ENCODE data around the gene RAI14.
"Not testable (repeated sequence)": the region's sequence is repeated elsewhere in the genome, so short reads cannot be mapped to it uniquely, and the experiment has no call there.

The RAI14 gene

GRCh38 chr5:34772267-34773098 is 116.4 kb downstream of the RAI14 start:
- H3F3A ChIP-seq (ENCODE audit: insufficient read depth, low read length): no peaks in the 10 kb centered on the region
- no peak overlapping the region for H3K4me3 ChIP-seq (ENCODE audit: low read length)
- DNase-seq: no peak
- no peaks in the 10 kb centered on the region for H3K27me3 ChIP-seq (replicated peaks; ENCODE audit: insufficient read depth, low read length)
- TF ChIP-seq EZH2 (optimal IDR thresholded peaks at IDR 0.05; ENCODE audit: low read depth, low read length) (no peak), CTCF (IDR thresholded peaks at IDR 0.05; ENCODE audit: low read length) (no peak), EZH2phosphoT487 (IDR thresholded peaks at IDR 0.05; ENCODE audit: low read length) (no peak)
- H3K9me2 ChIP-seq (replicated peaks; ENCODE audit: insufficient read depth, low read length): no peaks in the 10 kb centered on the region
- no peak overlapping the region for H3K4me2 ChIP-seq (ENCODE audit: low read depth, low read length)
- no peak overlapping the region for H3K27ac ChIP-seq (ENCODE audit: low read length)
- H3K79me2 ChIP-seq (ENCODE audit: low read length): no peaks in the 10 kb centered on the region
- no peak overlapping the region for H2AFZ ChIP-seq (ENCODE audit: low read length)
- no peak overlapping the region for H3K9ac ChIP-seq (ENCODE audit: low read length)
- no peaks in the 10 kb centered on the region for H3K36me3 ChIP-seq (replicated peaks; ENCODE audit: insufficient read depth, low read length)
- no peaks in the 10 kb centered on the region for H3K4me1 ChIP-seq (ENCODE audit: low read length)
- no peaks in the 10 kb centered on the region for H4K20me1 ChIP-seq (ENCODE audit: insufficient read depth, low read length)
- H3K9me3 ChIP-seq (replicated peaks; ENCODE audit: insufficient read depth, low read length): no peaks in the 10 kb centered on the region

- H3K4me2 ChIP-seq (ENCODE audit: low read depth, low read length): no peak overlapping the region
- no peak overlapping the region for H3K9ac ChIP-seq (ENCODE audit: low read length)
- no peak overlapping the region for H3K4me3 ChIP-seq (ENCODE audit: low read length)
Measured at GRCh38 chr5:34774139-34774538, 118.0 kb downstream of the RAI14 start.

GRCh38 chr5:34774678-34775077 is 118.5 kb downstream of the RAI14 start:
- not testable (repeated sequence) for H3K9ac ChIP-seq (ENCODE audit: low read length); H3K9me2 ChIP-seq (replicated peaks; ENCODE audit: insufficient read depth, low read length); H3F3A ChIP-seq (ENCODE audit: insufficient read depth, low read length); H3K36me3 ChIP-seq (replicated peaks; ENCODE audit: insufficient read depth, low read length); H3K27ac ChIP-seq (ENCODE audit: low read length); H3K79me2 ChIP-seq (ENCODE audit: low read length); H2AFZ ChIP-seq (ENCODE audit: low read length); H3K9me3 ChIP-seq (replicated peaks; ENCODE audit: insufficient read depth, low read length); H3K4me1 ChIP-seq (ENCODE audit: low read length); H3K4me2 ChIP-seq (ENCODE audit: low read depth, low read length); DNase-seq; H3K4me3 ChIP-seq (ENCODE audit: low read length); H3K27me3 ChIP-seq (replicated peaks; ENCODE audit: insufficient read depth, low read length); H4K20me1 ChIP-seq (ENCODE audit: insufficient read depth, low read length)

More at GRCh38 chr5:34774139-34774538, 118.0 kb downstream of the RAI14 start:
- Histone ChIP-seq H3K79me2 (ENCODE audit: low read length) (no peaks in the 10 kb centered on the region), H2AFZ (ENCODE audit: low read length) (no peak overlapping the region), H3F3A (ENCODE audit: insufficient read depth, low read length) (no peaks in the 10 kb centered on the region), H3K27ac (ENCODE audit: low read length) (no peak overlapping the region), H3K9me2 (replicated peaks; ENCODE audit: insufficient read depth, low read length) (no peaks in the 10 kb centered on the region), H3K4me1 (ENCODE audit: low read length) (no peaks in the 10 kb centered on the region), H3K36me3 (replicated peaks; ENCODE audit: insufficient read depth, low read length) (no peaks in the 10 kb centered on the region), H3K27me3 (replicated peaks; ENCODE audit: insufficient read depth, low read length) (no peaks in the 10 kb centered on the region), H4K20me1 (ENCODE audit: insufficient read depth, low read length) (no peaks in the 10 kb centered on the region), H3K9me3 (replicated peaks; ENCODE audit: insufficient read depth, low read length) (no peaks in the 10 kb centered on the region)
- TF ChIP-seq EZH2 (optimal IDR thresholded peaks at IDR 0.05; ENCODE audit: low read depth, low read length) (no peak), CTCF (IDR thresholded peaks at IDR 0.05; ENCODE audit: low read length) (no peak), EZH2phosphoT487 (IDR thresholded peaks at IDR 0.05; ENCODE audit: low read length) (no peak)
- DNase-seq: no peak

- no peak overlapping the region for H2AFZ ChIP-seq (ENCODE audit: low read length)
- H3K4me3 ChIP-seq (ENCODE audit: low read length): no peak overlapping the region
- H4K20me1 ChIP-seq (ENCODE audit: insufficient read depth, low read length): no peaks in the 10 kb centered on the region
- no peak overlapping the region for H3K27ac ChIP-seq (ENCODE audit: low read length)
- H3K9me3 ChIP-seq (replicated peaks; ENCODE audit: insufficient read depth, low read length): no peaks in the 10 kb centered on the region
- DNase-seq: no peak
- H3K4me1 ChIP-seq (ENCODE audit: low read length): no peaks in the 10 kb centered on the region
- no peaks in the 10 kb centered on the region for H3K36me3 ChIP-seq (replicated peaks; ENCODE audit: insufficient read depth, low read length)
- no peak for TF ChIP-seq CTCF (IDR thresholded peaks at IDR 0.05; ENCODE audit: low read length)
- no peak for TF ChIP-seq EZH2phosphoT487 (IDR thresholded peaks at IDR 0.05; ENCODE audit: low read length)
- TF ChIP-seq EZH2 (optimal IDR thresholded peaks at IDR 0.05; ENCODE audit: low read depth, low read length): no peak
- H3K27me3 ChIP-seq (replicated peaks; ENCODE audit: insufficient read depth, low read length): no peaks in the 10 kb centered on the region
- H3K9me2 ChIP-seq (replicated peaks; ENCODE audit: insufficient read depth, low read length): no peaks in the 10 kb centered on the region
- H3F3A ChIP-seq (ENCODE audit: insufficient read depth, low read length): no peaks in the 10 kb centered on the region
- no peak overlapping the region for H3K9ac ChIP-seq (ENCODE audit: low read length)
- no peak overlapping the region for H3K4me2 ChIP-seq (ENCODE audit: low read depth, low read length)
- H3K79me2 ChIP-seq (ENCODE audit: low read length): no peaks in the 10 kb centered on the region
Measured at GRCh38 chr5:34775886-34776285, 119.8 kb downstream of the RAI14 start.

Measured in MM.1S (cell line).